ENCODE data around the gene LGALS1.
"Not testable (repeated sequence)": the region's sequence is repeated elsewhere in the genome, so short reads cannot be mapped to it uniquely, and the experiment has no call there.

The LGALS1 gene

GRCh38 chr22:37680191-37680851 lies 4.9 kb downstream of the LGALS1 start:
- Histone ChIP-seq H3K9me3 (ENCODE audit: control insufficient read depth, insufficient read depth, low read length) (no peaks in the 10 kb centered on the region), H3K4me3 (ENCODE audit: low read depth, low read length) (no peak overlapping the region), H3K36me3 (ENCODE audit: control insufficient read depth, insufficient read depth, low read length) (no peaks in the 10 kb centered on the region), H3K27me3 (ENCODE audit: control insufficient read depth, insufficient read depth, low read length) (no peaks in the 10 kb centered on the region), H3K4me1 (ENCODE audit: control insufficient read depth, insufficient read depth, low read length) (0 out of 2 replicates have a peak, but pooled peaks cover 7% of the 10 kb centered on the region), H3K27ac (ENCODE audit: low read depth, low read length) (no peak overlapping the region), H3K9ac (ENCODE audit: low read depth, low read length) (no peak overlapping the region)

GRCh38 chr22:37681001-37681424 lies 5.6 kb downstream of the LGALS1 start:
- Histone ChIP-seq H3K27ac (ENCODE audit: low read depth, low read length) (no peak overlapping the region), H3K9me3 (ENCODE audit: control insufficient read depth, insufficient read depth, low read length) (no peaks in the 10 kb centered on the region), H3K4me1 (ENCODE audit: control insufficient read depth, insufficient read depth, low read length) (0 out of 2 replicates have a peak, but pooled peaks cover 7% of the 10 kb centered on the region), H3K9ac (ENCODE audit: low read depth, low read length) (no peak overlapping the region), H3K4me3 (ENCODE audit: low read depth, low read length) (no peak overlapping the region), H3K36me3 (ENCODE audit: control insufficient read depth, insufficient read depth, low read length) (no peaks in the 10 kb centered on the region), H3K27me3 (ENCODE audit: control insufficient read depth, insufficient read depth, low read length) (no peaks in the 10 kb centered on the region)

- Histone ChIP-seq H3K4me1 (ENCODE audit: control insufficient read depth, insufficient read depth, low read length) (0 out of 2 replicates have a peak, but pooled peaks cover 2% of the 10 kb centered on the region), H3K36me3 (ENCODE audit: control insufficient read depth, insufficient read depth, low read length) (no peaks in the 10 kb centered on the region), H3K4me3 (ENCODE audit: low read depth, low read length) (no peak overlapping the region), H3K27ac (ENCODE audit: low read depth, low read length) (no peak overlapping the region), H3K9ac (ENCODE audit: low read depth, low read length) (no peak overlapping the region), H3K9me3 (ENCODE audit: control insufficient read depth, insufficient read depth, low read length) (no peaks in the 10 kb centered on the region), H3K27me3 (ENCODE audit: control insufficient read depth, insufficient read depth, low read length) (no peaks in the 10 kb centered on the region)
Measured at GRCh38 chr22:37681556-37682049, 6.2 kb downstream of the LGALS1 start.

GRCh38 chr22:37684803-37685615 lies 9.6 kb downstream of the LGALS1 start:
- H3K9ac ChIP-seq (ENCODE audit: low read depth, low read length) = no peak overlapping the region
- no peaks in the 10 kb centered on the region for H3K4me1 ChIP-seq (ENCODE audit: control insufficient read depth, insufficient read depth, low read length)
- no peak overlapping the region for H3K27ac ChIP-seq (ENCODE audit: low read depth, low read length)
- no peaks in the 10 kb centered on the region for H3K27me3 ChIP-seq (ENCODE audit: control insufficient read depth, insufficient read depth, low read length)
- H3K36me3 ChIP-seq (ENCODE audit: control insufficient read depth, insufficient read depth, low read length) = peaks cover 18% of the 10 kb centered on the region
- no peaks in the 10 kb centered on the region for H3K9me3 ChIP-seq (ENCODE audit: control insufficient read depth, insufficient read depth, low read length)
- H3K4me3 ChIP-seq (ENCODE audit: low read depth, low read length) = no peak overlapping the region

GRCh38 chr22:37686002-37686982 lies 10.9 kb downstream of the LGALS1 start, which contains the start of gene NOL12:
NOL12 (plus strand) TSS chr22:37686343; CDS start chr22:37686393, 50 bp downstream.
- H3K27ac ChIP-seq (ENCODE audit: low read depth, low read length) = peak within 1 kb of the TSS; percentile 90
- H3K4me3 ChIP-seq (ENCODE audit: low read depth, low read length) = peak within 1 kb of the TSS; percentile 92

GRCh38 chr22:37690407-37690806 lies 15.0 kb downstream of the LGALS1 start:
- Histone ChIP-seq H3K9me3 (ENCODE audit: control insufficient read depth, insufficient read depth, low read length) (no peaks in the 10 kb centered on the region), H3K27me3 (ENCODE audit: control insufficient read depth, insufficient read depth, low read length) (no peaks in the 10 kb centered on the region), H3K27ac (ENCODE audit: low read depth, low read length) (no peak overlapping the region), H3K36me3 (ENCODE audit: control insufficient read depth, insufficient read depth, low read length) (peaks cover 50% of the 10 kb centered on the region), H3K4me1 (ENCODE audit: control insufficient read depth, insufficient read depth, low read length) (no peaks in the 10 kb centered on the region), H3K4me3 (ENCODE audit: low read depth, low read length) (no peak overlapping the region), H3K9ac (ENCODE audit: low read depth, low read length) (no peak overlapping the region)

More at GRCh38 chr22:37686002-37686982, 10.9 kb downstream of the LGALS1 start, which contains the start of gene NOL12:
- H3K36me3 ChIP-seq (ENCODE audit: control insufficient read depth, insufficient read depth, low read length) = peaks cover 30% of the 10 kb centered on the region
- no peaks in the 10 kb centered on the region for H3K27me3 ChIP-seq (ENCODE audit: control insufficient read depth, insufficient read depth, low read length)
- no peaks in the 10 kb centered on the region for H3K9me3 ChIP-seq (ENCODE audit: control insufficient read depth, insufficient read depth, low read length)
- no peaks in the 10 kb centered on the region for H3K4me1 ChIP-seq (ENCODE audit: control insufficient read depth, insufficient read depth, low read length)
- H3K9ac ChIP-seq (ENCODE audit: low read depth, low read length) = peak within 1 kb of the TSS; percentile 82

GRCh38 chr22:37690901-37691504 lies 15.6 kb downstream of the LGALS1 start:
- no peaks in the 10 kb centered on the region for H3K27me3 ChIP-seq (ENCODE audit: control insufficient read depth, insufficient read depth, low read length)
- peaks cover 50% of the 10 kb centered on the region for H3K36me3 ChIP-seq (ENCODE audit: control insufficient read depth, insufficient read depth, low read length)
- no peaks in the 10 kb centered on the region for H3K4me1 ChIP-seq (ENCODE audit: control insufficient read depth, insufficient read depth, low read length)
- H3K9me3 ChIP-seq (ENCODE audit: control insufficient read depth, insufficient read depth, low read length) = no peaks in the 10 kb centered on the region
- no peak overlapping the region for H3K4me3 ChIP-seq (ENCODE audit: low read depth, low read length)
- H3K27ac ChIP-seq (ENCODE audit: low read depth, low read length) = no peak overlapping the region
- H3K9ac ChIP-seq (ENCODE audit: low read depth, low read length) = no peak overlapping the region

GRCh38 chr22:37692627-37693285 lies 17.3 kb downstream of the LGALS1 start:
- Histone ChIP-seq H3K9ac (ENCODE audit: low read depth, low read length) (no peak overlapping the region), H3K36me3 (ENCODE audit: control insufficient read depth, insufficient read depth, low read length) (peaks cover 50% of the 10 kb centered on the region), H3K9me3 (ENCODE audit: control insufficient read depth, insufficient read depth, low read length) (no peaks in the 10 kb centered on the region), H3K4me1 (ENCODE audit: control insufficient read depth, insufficient read depth, low read length) (no peaks in the 10 kb centered on the region; the same call in 1 of the 2 replicates), H3K27me3 (ENCODE audit: control insufficient read depth, insufficient read depth, low read length) (no peaks in the 10 kb centered on the region), H3K4me3 (ENCODE audit: low read depth, low read length) (no peak overlapping the region), H3K27ac (ENCODE audit: low read depth, low read length) (no peak overlapping the region)

- not testable (repeated sequence) for H3K9ac ChIP-seq (ENCODE audit: low read depth, low read length); H3K4me1 ChIP-seq (ENCODE audit: control insufficient read depth, insufficient read depth, low read length); H3K9me3 ChIP-seq (ENCODE audit: control insufficient read depth, insufficient read depth, low read length); H3K27me3 ChIP-seq (ENCODE audit: control insufficient read depth, insufficient read depth, low read length); H3K27ac ChIP-seq (ENCODE audit: low read depth, low read length); H3K4me3 ChIP-seq (ENCODE audit: low read depth, low read length)
- H3K36me3 ChIP-seq (ENCODE audit: control insufficient read depth, insufficient read depth, low read length) = peaks cover 41% of the 10 kb centered on the region
Measured at GRCh38 chr22:37694131-37694530, 18.7 kb downstream of the LGALS1 start.

- peak overlapping the region; percentile 78 for H3K27ac ChIP-seq (ENCODE audit: low read depth, low read length)
- not testable (repeated sequence) for H3K9me3 ChIP-seq (ENCODE audit: control insufficient read depth, insufficient read depth, low read length); H3K9ac ChIP-seq (ENCODE audit: low read depth, low read length); H3K27me3 ChIP-seq (ENCODE audit: control insufficient read depth, insufficient read depth, low read length); H3K4me1 ChIP-seq (ENCODE audit: control insufficient read depth, insufficient read depth, low read length)
- peaks cover 33% of the 10 kb centered on the region for H3K36me3 ChIP-seq (ENCODE audit: control insufficient read depth, insufficient read depth, low read length)
- peak overlapping the region; percentile 80; the same call in 1 of the 2 replicates for H3K4me3 ChIP-seq (ENCODE audit: low read depth, low read length)
Measured at GRCh38 chr22:37696260-37696656, 20.8 kb downstream of the LGALS1 start.
